Measurements from ENCODE around the gene NBL1. TPM values are rescaled to one million over a fixed set of nuclear protein-coding genes. Genes with fewer than 3 reads are reported as not detected.

NBL1 gene
- total and polyA plus RNA-seq, 9 of the 15 experiments (the other 6 are each of a cell fraction or from before 2014, with no cell fraction given), result 0.10 to 3.7 (median 1.8) TPM; not detected in 1

GRCh38 chr1:19628879-19629278 is 15.2 kb upstream of the NBL1 start:
- Histone ChIP-seq H3K4me1 (replicated peaks in 1 of 2; ENCODE audit: control insufficient read depth in 2 of 2, insufficient read depth in 2 of 2, low read length in 2 of 2) (no peaks in the 10 kb centered on the region), H3K9me3 (replicated peaks; ENCODE audit: control insufficient read depth, insufficient read depth, low read depth, low read length) (no peaks in the 10 kb centered on the region), H3K9me1 (ENCODE audit: control insufficient read depth, insufficient read depth, low read length) (no peaks in the 10 kb centered on the region), H3K27me3 (ENCODE audit: control insufficient read depth in 2 of 2, insufficient read depth in 2 of 2, low read length in 2 of 2) (no peaks in the 10 kb centered on the region), H3K79me2 (ENCODE audit: control insufficient read depth, insufficient read depth, low read length) (no peaks in the 10 kb centered on the region), H3K36me3 (ENCODE audit: control insufficient read depth, insufficient read depth, low read length) (peaks cover 54% of the 10 kb centered on the region), H3K4me2 (ENCODE audit: insufficient read depth, low read length) (no peak overlapping the region), H3K4me3 (no peak overlapping the region), H2AFZ (ENCODE audit: low read depth, low read length) (no peak overlapping the region), H4K20me1 (replicated peaks; ENCODE audit: control insufficient read depth, insufficient read depth, low read length) (no peaks in the 10 kb centered on the region), H3K9ac (ENCODE audit: insufficient read depth in 1 of 2, low read depth in 2 of 2, low read length in 2 of 2) (peak overlapping the region in 1 of 2 experiments; percentile 26; a peak in 1 of 4 replicates), H3K27ac (ENCODE audit: extremely low read depth, low read depth, low read length) (no peak overlapping the region)
- 0 out of 2 replicates have a peak, but pooled peaks have one; percentile 26 for TF ChIP-seq POLR2AphosphoS2 (IDR thresholded peaks at IDR 0.05; ENCODE audit: low read length)
- TF ChIP-seq BDP1 (IDR thresholded peaks at IDR 0.05; ENCODE audit: insufficient read depth, insufficient read length), result no peak
- intact Hi-C loops (cut with micrococcal nuclease), result no loop called here
- no TSS peak for BruUV-seq (replicated peaks)
- in situ Hi-C loops (cut with MboI), result no loop called here
- CTCF ChIA-PET (ENCODE audit: low intra/inter-chr PET ratio), result no interaction called here
- POLR2A ChIA-PET, result interaction anchor here (0.6 to 2.9 kb wide), 6 partner anchors 9 to 196 kb away, joined by 3 to 18 read pairs (median 4); no protein-coding TSS in a partner anchor
- 97% methylated on average over 3 of the region's 3 CpGs for WGBS (ENCODE audit: insufficient coverage, low coverage, missing lambda C conversion rate)
- DNase-seq (ENCODE audit: extremely low read depth in 1 of 4, low spot score in 3 of 4) (no peak), ATAC-seq (no peak; the same call in 2 of the 3 replicates), FAIRE-seq (no peak)

GRCh38 chr1:19629357-19629756 is 14.8 kb upstream of the NBL1 start:
- Histone ChIP-seq H3K4me3 (no peak overlapping the region), H3K79me2 (ENCODE audit: control insufficient read depth, insufficient read depth, low read length) (no peaks in the 10 kb centered on the region), H2AFZ (ENCODE audit: low read depth, low read length) (no peak overlapping the region), H3K27ac (ENCODE audit: extremely low read depth, low read depth, low read length) (no peak overlapping the region), H3K27me3 (ENCODE audit: control insufficient read depth in 2 of 2, insufficient read depth in 2 of 2, low read length in 2 of 2) (no peaks in the 10 kb centered on the region), H3K9ac (ENCODE audit: insufficient read depth in 1 of 2, low read depth in 2 of 2, low read length in 2 of 2) (no peak overlapping the region), H4K20me1 (replicated peaks; ENCODE audit: control insufficient read depth, insufficient read depth, low read length) (no peaks in the 10 kb centered on the region), H3K9me3 (replicated peaks; ENCODE audit: control insufficient read depth, insufficient read depth, low read depth, low read length) (no peaks in the 10 kb centered on the region), H3K36me3 (ENCODE audit: control insufficient read depth, insufficient read depth, low read length) (peaks cover 50% of the 10 kb centered on the region), H3K4me2 (ENCODE audit: insufficient read depth, low read length) (no peak overlapping the region), H3K4me1 (replicated peaks in 1 of 2; ENCODE audit: control insufficient read depth in 2 of 2, insufficient read depth in 2 of 2, low read length in 2 of 2) (no peaks in the 10 kb centered on the region), H3K9me1 (ENCODE audit: control insufficient read depth, insufficient read depth, low read length) (no peaks in the 10 kb centered on the region)
- intact Hi-C loops (cut with micrococcal nuclease), result no loop called here
- in situ Hi-C loops (cut with MboI), result no loop called here
- DNase-seq (ENCODE audit: extremely low read depth in 1 of 4, low spot score in 3 of 4), result no peak
- WGBS (ENCODE audit: insufficient coverage, low coverage, missing lambda C conversion rate), result 86% methylated on average over 4 of the region's 4 CpGs
- ChIA-PET POLR2A (interaction anchor here (0.6 to 2.9 kb wide), 6 partner anchors 9 to 195 kb away, joined by 3 to 18 read pairs (median 4); no protein-coding TSS in a partner anchor), CTCF (ENCODE audit: low intra/inter-chr PET ratio) (no interaction called here)
- no peak for TF ChIP-seq NUFIP1 (IDR thresholded peaks at IDR 0.05; ENCODE audit: partially characterized antibody)
- TF ChIP-seq NCOR1 (IDR thresholded peaks at IDR 0.05), result no peak
- TF ChIP-seq WHSC1 (IDR thresholded peaks at IDR 0.05; ENCODE audit: low read length), result no peak
- TF ChIP-seq HDAC2 (IDR thresholded peaks at IDR 0.05), result no peak
- no peak for TF ChIP-seq POLR2H (tag; IDR thresholded peaks at IDR 0.05; ENCODE audit: low read depth)
- no peak for TF ChIP-seq ZNF449 (CRISPR knock-in tag; IDR thresholded peaks at IDR 0.05)
- TF ChIP-seq ZNF12 (CRISPR knock-in tag; IDR thresholded peaks at IDR 0.05), result no peak
- TF ChIP-seq POLR3G (IDR thresholded peaks at IDR 0.05; ENCODE audit: extremely low read depth, insufficient read length, insufficient replicate concordance), result no peak
- no peak for TF ChIP-seq SMAD4 (CRISPR knock-in tag; conservative IDR thresholded peaks at IDR 0.05)
- TF ChIP-seq ZFPM2 (CRISPR knock-in tag; IDR thresholded peaks at IDR 0.05), result no peak
- no peak for TF ChIP-seq KLF1 (tag; IDR thresholded peaks at IDR 0.05)
- TF ChIP-seq ELK3 (CRISPR knock-in tag; IDR thresholded peaks at IDR 0.05), result no peak
- FAIRE-seq, result no peak
- no peak for ATAC-seq
- no TSS peak for BruUV-seq (replicated peaks)
